Gastroesophageal sphincter (tissue), 4 donors: ENCODE results near the gene CUL5. TPM values are rescaled to one million over a fixed set of nuclear protein-coding genes. Genes with fewer than 3 reads are reported as not detected.
"Not testable (repeated sequence)": the region's sequence is repeated elsewhere in the genome, so short reads cannot be mapped to it uniquely, and the experiment has no call there.

Experiments
- ATAC-seq: fragments of 150-250 bp; one replicate; pipeline ENCODE4 v1.9.1; 2016; ENCODE audit warnings: mild to moderate bottlenecking, moderate library complexity
- H3K27ac ChIP-seq, 4 donors: fragments of 200-600 bp; sonication (generic) in 3 of 4; 1 replicate in 3 of 4; 2 replicates in 1 of 4; pipeline ENCODE4 v1.5.1; 2016 to 2019
- H3K27me3 ChIP-seq: fragments of 200-600 bp; sonication (generic); one replicate; pipeline ENCODE4 v1.5.1; 2019
- H3K36me3 ChIP-seq, 2 donors: fragments of 200-600 bp; sonication (generic); one replicate each; pipeline ENCODE4 v1.5.1; 2019; ENCODE audit warnings: control low read depth in 1 of 2
- H3K4me1 ChIP-seq, 3 donors: fragments of 200-600 bp; sonication (generic); 1 replicate in 2 of 3; 2 replicates in 1 of 3; pipeline ENCODE4 v1.5.1; 2016 to 2019; ENCODE audit warnings: control low read depth in 2 of 3
- H3K4me3 ChIP-seq, 2 donors: fragments of 200-600 bp; sonication (generic); one replicate each; pipeline ENCODE4 v1.5.1; 2019; ENCODE audit warnings: mild to moderate bottlenecking in 1 of 2, moderate library complexity in 1 of 2
- H3K9me3 ChIP-seq, 3 donors: fragments of 200-600 bp; sonication (generic); one replicate each; pipeline ENCODE4 v1.5.1; 2017 to 2019; ENCODE audit warnings: control low read depth in 2 of 3
- EP300 ChIP-seq: sonication (generic); formaldehyde crosslinking; IDR thresholded peaks from one replicate; pipeline ENCODE4 v1.6.1; 2017; ENCODE audit warnings: antibody characterized with exemption, mild to moderate bottlenecking
- POLR2A ChIP-seq, 2 donors: fragments of 450-650 bp; IDR thresholded peaks; one replicate each; pipeline ENCODE4 v1.6.1; 2017; ENCODE audit warnings: antibody characterized with exemption in 2 of 2, mild to moderate bottlenecking in 2 of 2, moderate library complexity in 1 of 2
- POLR2AphosphoS5 ChIP-seq: sonication (generic); formaldehyde crosslinking; IDR thresholded peaks from one replicate; pipeline ENCODE4 v1.6.1; 2017; ENCODE audit warnings: antibody characterized with exemption
- WGBS, 2 donors: methylation state at CpG; one replicate each; pipeline ENCODE4 v1.1.5; 2018; ENCODE audit warnings: low coverage in 1 of 2; 5-methylcytosine and 5-hydroxymethylcytosine counted together
- total RNA-seq, 4 donors: library from RNA; depleted of rRNA; stranded (reverse); fragments of >200 nt; gene quantifications; one replicate each; pipeline ENCODE4 v1.1.0, GENCODE V29; 2016
- TF ChIP-seq, protein P1 (sequence below), 4 experiments: fragments of 200-600 bp in 2 of 4; fragments of 450-650 bp in 2 of 4; sonication (generic) in 1 of 4; IDR thresholded peaks; one replicate each; pipeline ENCODE4 v1.5.1; 2017 to 2019; ENCODE audit warnings: antibody characterized with exemption in 4 of 4, mild to moderate bottlenecking in 2 of 4, moderate library complexity in 2 of 4

The CUL5 gene
- total RNA-seq, 4 donors from 2014 or later = 33.0 to 38.8 (median 33.8) TPM

DNA sequence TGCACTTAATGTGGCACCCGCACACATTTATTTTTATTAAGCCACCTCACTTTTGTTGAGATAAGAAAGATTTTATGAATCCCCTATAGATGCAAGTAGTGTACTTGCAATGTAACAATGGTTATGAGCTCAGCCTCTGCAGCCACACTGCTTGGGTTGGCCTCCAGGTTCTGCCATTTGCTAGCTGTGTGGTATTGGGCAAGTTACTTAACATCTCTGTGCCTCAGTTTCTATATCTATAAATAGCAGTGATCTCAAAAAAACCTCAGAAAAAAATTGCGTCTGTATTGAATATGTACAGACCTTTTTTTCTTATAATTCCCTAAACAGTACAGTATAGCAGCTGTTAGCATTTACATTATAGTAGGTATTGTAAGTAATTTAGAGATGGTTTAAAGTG is 10.0 kb downstream of the CUL5 start:
- no peak overlapping the region for H3K4me3 ChIP-seq
- no peak overlapping the region for H3K27ac ChIP-seq
- H3K36me3 ChIP-seq = no peaks in the 10 kb centered on the region
- ATAC-seq = no peak
- TF ChIP-seq, protein P1, sequence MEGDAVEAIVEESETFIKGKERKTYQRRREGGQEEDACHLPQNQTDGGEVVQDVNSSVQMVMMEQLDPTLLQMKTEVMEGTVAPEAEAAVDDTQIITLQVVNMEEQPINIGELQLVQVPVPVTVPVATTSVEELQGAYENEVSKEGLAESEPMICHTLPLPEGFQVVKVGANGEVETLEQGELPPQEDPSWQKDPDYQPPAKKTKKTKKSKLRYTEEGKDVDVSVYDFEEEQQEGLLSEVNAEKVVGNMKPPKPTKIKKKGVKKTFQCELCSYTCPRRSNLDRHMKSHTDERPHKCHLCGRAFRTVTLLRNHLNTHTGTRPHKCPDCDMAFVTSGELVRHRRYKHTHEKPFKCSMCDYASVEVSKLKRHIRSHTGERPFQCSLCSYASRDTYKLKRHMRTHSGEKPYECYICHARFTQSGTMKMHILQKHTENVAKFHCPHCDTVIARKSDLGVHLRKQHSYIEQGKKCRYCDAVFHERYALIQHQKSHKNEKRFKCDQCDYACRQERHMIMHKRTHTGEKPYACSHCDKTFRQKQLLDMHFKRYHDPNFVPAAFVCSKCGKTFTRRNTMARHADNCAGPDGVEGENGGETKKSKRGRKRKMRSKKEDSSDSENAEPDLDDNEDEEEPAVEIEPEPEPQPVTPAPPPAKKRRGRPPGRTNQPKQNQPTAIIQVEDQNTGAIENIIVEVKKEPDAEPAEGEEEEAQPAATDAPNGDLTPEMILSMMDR (IDR thresholded peaks at IDR 0.05) = no peak
- TF ChIP-seq POLR2A (IDR thresholded peaks at IDR 0.05) (no peak), EP300 (no peak), POLR2AphosphoS5 (no peak)
- no peaks in the 10 kb centered on the region for H3K9me3 ChIP-seq
- H3K27me3 ChIP-seq = no peaks in the 10 kb centered on the region
- WGBS, 2 donors = 87 to 93% methylated on average over 2 of the region's 2 CpGs
- peaks cover 0 to 66% (median under 1%) of the 10 kb centered on the region in 3 donors for H3K4me1 ChIP-seq

DNA sequence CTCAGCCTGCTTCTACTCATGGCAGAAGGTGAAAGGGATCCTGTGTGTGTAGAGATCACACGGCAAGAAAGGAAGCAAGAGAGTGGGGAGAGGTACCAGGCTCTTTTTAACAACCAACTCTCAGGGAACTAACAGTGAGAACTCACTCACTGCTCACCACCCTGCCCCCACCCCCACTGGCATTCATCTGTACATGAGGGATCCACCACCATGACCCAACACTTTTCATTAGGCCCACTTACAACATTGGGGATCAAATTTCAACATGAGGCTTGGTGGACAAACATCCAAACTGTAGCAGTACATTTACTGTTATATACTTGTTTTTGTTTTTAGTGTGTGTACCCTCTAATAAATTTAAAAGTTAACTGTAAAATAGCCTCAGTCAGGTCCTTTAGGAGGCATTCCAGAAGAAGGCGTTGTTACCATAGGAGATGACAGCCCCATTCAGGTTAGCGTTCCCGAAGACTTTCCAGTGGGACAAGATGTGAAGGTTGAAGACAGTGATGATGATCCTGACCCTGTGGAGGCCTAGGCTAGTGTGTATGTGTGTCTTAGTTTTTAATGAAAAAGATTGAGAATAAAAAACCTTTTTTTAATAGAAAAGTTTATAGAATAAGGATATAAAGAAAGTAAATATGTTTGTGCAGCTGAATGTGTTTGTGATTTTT is 11.3 kb downstream of the CUL5 start:
- peaks cover 0 to 59% (median 0%) of the 10 kb centered on the region in 3 donors for H3K4me1 ChIP-seq
- H3K27ac ChIP-seq = no peak overlapping the region
- 73 to 77% methylated on average over 4 of the region's 4 CpGs for WGBS, 2 donors
- no peak overlapping the region for H3K4me3 ChIP-seq
- H3K9me3 ChIP-seq = no peaks in the 10 kb centered on the region
- no peaks in the 10 kb centered on the region for H3K36me3 ChIP-seq
- no peak for ATAC-seq
- H3K27me3 ChIP-seq = no peaks in the 10 kb centered on the region
- no peak for TF ChIP-seq POLR2AphosphoS5
- no peak for TF ChIP-seq EP300

DNA sequence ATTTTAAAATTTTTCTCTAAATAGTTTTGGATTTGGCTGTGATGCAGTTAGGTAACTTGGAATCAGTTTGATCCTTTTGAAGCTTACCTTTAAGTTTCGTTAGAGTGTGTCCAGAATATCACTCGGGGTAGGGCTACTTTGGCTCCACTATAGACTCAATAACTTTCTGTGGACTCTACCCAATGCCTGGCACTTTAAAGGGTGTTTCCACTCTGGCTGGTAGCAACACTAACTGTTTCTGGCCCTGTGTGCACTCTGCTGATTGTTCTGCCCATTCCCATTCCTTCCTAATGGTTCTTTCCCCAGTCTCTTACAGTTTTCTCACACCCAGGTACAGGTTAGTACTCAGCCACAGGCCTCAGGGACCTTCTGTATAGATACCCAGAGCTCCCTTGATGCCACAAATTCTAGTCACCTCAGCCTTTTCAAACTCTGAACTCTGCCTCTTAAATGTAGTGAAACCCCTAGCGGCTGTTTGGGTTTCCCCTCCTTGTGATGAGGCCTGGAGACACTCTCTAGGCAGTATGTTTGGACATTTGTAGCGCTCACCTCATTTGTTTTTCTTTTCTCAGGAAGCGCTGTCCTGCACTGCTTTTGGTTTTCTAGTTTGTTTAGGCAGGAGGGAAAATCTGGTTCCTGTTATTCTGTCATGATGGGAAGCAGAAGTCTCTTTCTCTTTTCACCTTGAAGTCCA is 16.8 kb downstream of the CUL5 start:
- Histone ChIP-seq H3K36me3 (no peaks in the 10 kb centered on the region), H3K27ac (peak overlapping the region in 3 of 4 donors; percentile 36 to 48 (median 41)), H3K4me1 (peaks cover 5 to 36% (median 7%) of the 10 kb centered on the region in 3 donors), H3K4me3 (no peak overlapping the region), H3K9me3 (no peaks in the 10 kb centered on the region), H3K27me3 (no peaks in the 10 kb centered on the region)
- no peak for ATAC-seq
- no peak for TF ChIP-seq POLR2AphosphoS5
- no peak for TF ChIP-seq EP300
- TF ChIP-seq, protein P1 (IDR thresholded peaks at IDR 0.05) = peak in 2 of 4 experiments; percentile 10 to 36
- TF ChIP-seq POLR2A (IDR thresholded peaks at IDR 0.05) = no peak
- WGBS, 2 donors = 34 to 53% methylated on average over 2 to 5 of the region's 5 CpGs

DNA sequence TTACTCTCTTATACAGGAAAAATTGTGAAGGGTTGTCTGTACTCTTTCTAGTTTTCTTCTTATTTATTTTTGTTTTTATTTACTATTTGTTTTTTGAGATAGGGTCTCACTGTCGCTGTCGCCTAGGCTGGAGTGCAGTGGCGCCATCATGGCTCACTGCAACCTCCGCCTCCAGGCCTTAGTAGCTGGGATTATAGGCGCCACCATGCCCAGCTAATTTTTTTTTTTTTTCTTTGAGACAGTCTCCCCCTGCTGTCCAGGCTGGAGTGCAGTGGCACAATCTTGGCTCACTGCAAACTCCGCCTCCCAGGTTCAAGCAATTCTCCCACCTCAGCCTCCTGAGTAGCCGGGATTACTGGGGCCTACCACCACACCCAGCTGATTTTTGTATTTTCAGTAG is 18.4 kb downstream of the CUL5 start:
- H3K36me3 ChIP-seq = no peaks in the 10 kb centered on the region
- no peak for ATAC-seq
- H3K4me1 ChIP-seq = peaks cover 5 to 29% (median 7%) of the 10 kb centered on the region in 3 donors
- H3K27ac ChIP-seq = no peak overlapping the region
- no peaks in the 10 kb centered on the region for H3K27me3 ChIP-seq
- no peak overlapping the region for H3K4me3 ChIP-seq
- no peaks in the 10 kb centered on the region for H3K9me3 ChIP-seq
- 96 to 100% methylated on average over 4 to 5 of the region's 7 CpGs for WGBS, 2 donors
- TF ChIP-seq POLR2A (IDR thresholded peaks at IDR 0.05) (no peak), POLR2AphosphoS5 (no peak), EP300 (no peak)
- TF ChIP-seq, protein P1 (IDR thresholded peaks at IDR 0.05) = no peak

DNA sequence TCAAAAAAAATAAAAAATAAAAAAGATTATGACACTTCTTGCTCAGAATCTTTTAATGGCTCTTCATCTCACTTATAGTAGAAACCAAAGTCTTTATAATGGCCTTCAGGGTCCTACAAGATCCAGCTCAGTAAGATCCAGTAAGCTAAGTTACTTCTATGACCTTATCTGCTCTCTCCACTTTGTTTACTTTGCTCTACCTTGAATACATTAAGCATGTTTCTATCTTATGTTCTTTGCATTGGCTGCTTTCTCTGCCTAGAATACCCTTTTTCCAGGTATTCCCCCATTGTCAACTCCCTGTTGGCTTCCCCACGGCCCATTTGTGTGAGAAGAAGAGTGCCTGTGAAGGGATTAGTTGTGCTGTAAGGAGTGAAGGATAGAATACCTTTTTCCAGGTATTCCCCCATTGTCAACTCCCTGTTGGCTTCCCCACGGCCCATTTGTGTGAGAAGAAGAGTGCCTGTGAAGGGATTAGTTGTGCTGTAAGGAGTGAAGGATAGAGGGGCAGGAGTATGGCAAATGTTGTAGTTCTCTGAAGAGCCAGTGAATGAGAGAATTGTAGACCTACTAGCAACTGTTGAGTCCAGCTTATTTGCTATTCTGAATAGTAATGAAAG is 20.2 kb downstream of the CUL5 start:
- H3K4me3 ChIP-seq, H3K36me3 ChIP-seq, H3K27me3 ChIP-seq, H3K9me3 ChIP-seq, ATAC-seq, H3K27ac ChIP-seq: not testable (repeated sequence)
- WGBS, 2 donors = 100% methylated on average over 1 of the region's 2 CpGs; no CpG with 5 or more reads in 1 of the 2 donors
- peaks cover 5 to 37% (median 7%) of the 10 kb centered on the region in 3 donors for H3K4me1 ChIP-seq

DNA sequence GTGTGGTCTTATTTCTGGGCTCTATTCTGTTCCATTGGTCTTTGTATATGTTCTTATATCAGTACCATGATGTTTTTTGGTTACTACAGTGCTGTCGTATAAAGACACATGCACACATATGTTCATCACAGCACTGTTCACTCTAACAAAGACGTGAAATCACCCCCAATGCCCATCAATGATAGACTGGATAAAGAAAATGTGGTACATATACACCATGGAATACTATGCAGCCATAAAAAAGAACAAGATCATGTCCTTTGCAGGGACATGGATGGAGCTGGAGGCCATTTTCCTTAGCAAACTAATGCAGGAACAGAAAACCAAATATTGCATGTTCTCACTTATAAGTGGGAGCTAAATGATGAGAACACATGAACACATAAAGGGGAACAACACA is 22.9 kb downstream of the CUL5 start:
- not testable (repeated sequence) for ATAC-seq, H3K4me3 ChIP-seq, H3K9me3 ChIP-seq, H3K27ac ChIP-seq, H3K27me3 ChIP-seq
- peaks cover 0 to 27% (median 0%) of the 10 kb centered on the region in 3 donors for H3K4me1 ChIP-seq
- WGBS, 2 donors = 83 to 86% methylated on average over 2 of the region's 2 CpGs
- H3K36me3 ChIP-seq = peaks cover 3 to 29% of the 10 kb centered on the region in 2 donors
